ENCODE measurements around the gene SCYGR8. TPM values are rescaled to one million over a fixed set of nuclear protein-coding genes. Genes with fewer than 3 reads are reported as not detected.

SCYGR8 gene
- total RNA-seq, 1 donor from 2014 or later: not detected

Other genes starting within 250 kb of the SCYGR8 start
- not detected for gene SCYGR2, start 147.0 kb upstream of the SCYGR8 start, total RNA-seq (ENCODE audit: insufficient read depth, low replicate concordance)
- gene SCYGR3, start 131.1 kb upstream of the SCYGR8 start, total RNA-seq (ENCODE audit: insufficient read depth, low replicate concordance): not detected
- 1.4 TPM for gene SCYGR4, start 128.4 kb upstream of the SCYGR8 start, total RNA-seq (ENCODE audit: insufficient read depth, low replicate concordance)
- gene SCYGR5, start 79.1 kb upstream of the SCYGR8 start, total RNA-seq (ENCODE audit: insufficient read depth, low replicate concordance): not detected
- gene SLC19A3, start 27.9 kb upstream of the SCYGR8 start, total RNA-seq (ENCODE audit: insufficient read depth, low replicate concordance): 6.7 TPM
- gene SCYGR6, start 21.1 kb upstream of the SCYGR8 start, total RNA-seq (ENCODE audit: insufficient read depth, low replicate concordance): not detected
- gene SCYGR7, start 17.6 kb upstream of the SCYGR8 start, total RNA-seq (ENCODE audit: insufficient read depth, low replicate concordance): not detected
- gene CCL20, start 67.9 kb downstream of the SCYGR8 start, total RNA-seq (ENCODE audit: insufficient read depth, low replicate concordance): 1.2 TPM
- gene DAW1, start 125.7 kb downstream of the SCYGR8 start, total RNA-seq (ENCODE audit: insufficient read depth, low replicate concordance): not detected